MCF 10A (cell line): ENCODE results near the gene PLA2G4F. TPM values are rescaled to one million over a fixed set of nuclear protein-coding genes. Genes with fewer than 3 reads are reported as not detected.

Source experiments
- BruUV-seq: library from RNA; stranded (reverse); fragments of 400-500 nt; replicated peaks from 2 replicates; lab custom pipeline; 2021; lab: Mats Ljungman, UMichigan
- CTCF ChIA-PET: fragments of 300-600 bp; sonication (Branson Sonifier 250); formaldehyde crosslinking; extraction: SDS; loops from one replicate; lab custom pipeline; 2021; ENCODE audit warnings: antibody characterized with exemption, inconsistent platforms; lab: Yijun Ruan, JAX
- POLR2A ChIA-PET: fragments of 300-600, 350-650 bp; sonication (Branson Sonifier 250); formaldehyde crosslinking; extraction: SDS; loops from one replicate; lab custom pipeline; 2020; ENCODE audit warnings: antibody characterized with exemption, inconsistent platforms; lab: Yijun Ruan, JAX
- DNase-seq: peaks from one replicate; pipeline ENCODE4 v3.0.0-alpha.2; 2018; ENCODE audit not compliant: unreplicated experiment
- H3K27ac Mint-ChIP-seq: one replicate; pipeline ENCODE4 v1.8.0; 2022; ENCODE audit warnings: mild to moderate bottlenecking, low read depth, mixed read lengths; ENCODE audit not compliant: unreplicated experiment
- H3K27me3 Mint-ChIP-seq: one replicate; pipeline ENCODE4 v1.8.0; 2022; ENCODE audit warnings: mixed read lengths; ENCODE audit not compliant: insufficient read depth, unreplicated experiment
- H3K36me3 Mint-ChIP-seq: one replicate; pipeline ENCODE4 v1.8.0; 2022; ENCODE audit warnings: mild to moderate bottlenecking, moderate library complexity, mixed read lengths; ENCODE audit not compliant: insufficient read depth, unreplicated experiment
- H3K4me1 Mint-ChIP-seq: one replicate; pipeline ENCODE4 v1.8.0; 2022; ENCODE audit warnings: mixed read lengths; ENCODE audit not compliant: insufficient read depth, unreplicated experiment
- H3K4me3 Mint-ChIP-seq: one replicate; pipeline ENCODE4 v1.8.0; 2022; ENCODE audit warnings: mild to moderate bottlenecking, moderate library complexity, mixed read lengths; ENCODE audit not compliant: unreplicated experiment
- H3K9me3 Mint-ChIP-seq: one replicate; pipeline ENCODE4 v1.8.0; 2022; ENCODE audit warnings: mixed read lengths; ENCODE audit not compliant: unreplicated experiment
- intact Hi-C: fragments of 100-400 bp; cut with micrococcal nuclease; formaldehyde crosslinking; loops from 2 replicates; pipeline ENCODE4 v1.14.1; 2022
- total RNA-seq: library from RNA; stranded (reverse); gene quantifications from 2 replicates; pipeline ENCODE4 v1.2.3, GENCODE V29; 2022
- TF ChIP-seq, protein P1 (sequence below): fragments of 200-600 bp; IDR thresholded peaks from one replicate; pipeline ENCODE4 v1.8.0; 2022; ENCODE audit warnings: antibody characterized with exemption, mild to moderate bottlenecking; ENCODE audit not compliant: unreplicated experiment

Gene PLA2G4F
- total RNA-seq, 1 experiment from 2014 or later, result 0.30 TPM

DNA sequence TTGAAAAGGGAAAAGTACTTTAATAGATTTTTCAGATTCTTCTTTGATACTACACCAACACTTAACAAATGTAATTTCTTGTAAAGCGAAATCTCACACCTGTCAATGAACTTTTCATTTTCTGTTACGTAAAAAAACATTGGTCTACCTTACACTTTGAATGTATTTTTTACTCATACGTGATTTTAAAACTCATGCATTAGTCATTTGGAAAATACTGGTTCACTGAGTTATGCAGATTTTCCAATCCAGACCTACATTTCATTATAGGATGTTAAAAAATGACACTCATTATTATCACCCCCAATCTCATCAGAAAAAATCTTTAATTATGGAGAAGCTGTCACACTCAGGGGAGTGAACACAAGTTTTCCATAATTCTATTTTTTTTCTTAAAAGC lies 36.9 kb upstream of the PLA2G4F start:
- ChIA-PET POLR2A (interaction anchor here (0.6 to 3.6 kb wide), 4 partner anchors 9 to 888 kb away, joined by 3 to 17 read pairs (median 4); partner anchors contain the start of genes GANC, TMEM87A and VPS39), CTCF (no interaction called here)
- no TSS peak for BruUV-seq
- H3K27ac Mint-ChIP-seq, result no peak overlapping the region
- no peak overlapping the region for H3K4me3 Mint-ChIP-seq
- peaks cover 76% of the 10 kb centered on the region for H3K36me3 Mint-ChIP-seq
- no peaks in the 10 kb centered on the region for H3K4me1 Mint-ChIP-seq
- TF ChIP-seq, protein P1, sequence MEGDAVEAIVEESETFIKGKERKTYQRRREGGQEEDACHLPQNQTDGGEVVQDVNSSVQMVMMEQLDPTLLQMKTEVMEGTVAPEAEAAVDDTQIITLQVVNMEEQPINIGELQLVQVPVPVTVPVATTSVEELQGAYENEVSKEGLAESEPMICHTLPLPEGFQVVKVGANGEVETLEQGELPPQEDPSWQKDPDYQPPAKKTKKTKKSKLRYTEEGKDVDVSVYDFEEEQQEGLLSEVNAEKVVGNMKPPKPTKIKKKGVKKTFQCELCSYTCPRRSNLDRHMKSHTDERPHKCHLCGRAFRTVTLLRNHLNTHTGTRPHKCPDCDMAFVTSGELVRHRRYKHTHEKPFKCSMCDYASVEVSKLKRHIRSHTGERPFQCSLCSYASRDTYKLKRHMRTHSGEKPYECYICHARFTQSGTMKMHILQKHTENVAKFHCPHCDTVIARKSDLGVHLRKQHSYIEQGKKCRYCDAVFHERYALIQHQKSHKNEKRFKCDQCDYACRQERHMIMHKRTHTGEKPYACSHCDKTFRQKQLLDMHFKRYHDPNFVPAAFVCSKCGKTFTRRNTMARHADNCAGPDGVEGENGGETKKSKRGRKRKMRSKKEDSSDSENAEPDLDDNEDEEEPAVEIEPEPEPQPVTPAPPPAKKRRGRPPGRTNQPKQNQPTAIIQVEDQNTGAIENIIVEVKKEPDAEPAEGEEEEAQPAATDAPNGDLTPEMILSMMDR, result no peak
- H3K9me3 Mint-ChIP-seq, result no peaks in the 10 kb centered on the region
- intact Hi-C loops, result no loop called here
- H3K27me3 Mint-ChIP-seq, result no peaks in the 10 kb centered on the region
- DNase-seq, result no peak

DNA sequence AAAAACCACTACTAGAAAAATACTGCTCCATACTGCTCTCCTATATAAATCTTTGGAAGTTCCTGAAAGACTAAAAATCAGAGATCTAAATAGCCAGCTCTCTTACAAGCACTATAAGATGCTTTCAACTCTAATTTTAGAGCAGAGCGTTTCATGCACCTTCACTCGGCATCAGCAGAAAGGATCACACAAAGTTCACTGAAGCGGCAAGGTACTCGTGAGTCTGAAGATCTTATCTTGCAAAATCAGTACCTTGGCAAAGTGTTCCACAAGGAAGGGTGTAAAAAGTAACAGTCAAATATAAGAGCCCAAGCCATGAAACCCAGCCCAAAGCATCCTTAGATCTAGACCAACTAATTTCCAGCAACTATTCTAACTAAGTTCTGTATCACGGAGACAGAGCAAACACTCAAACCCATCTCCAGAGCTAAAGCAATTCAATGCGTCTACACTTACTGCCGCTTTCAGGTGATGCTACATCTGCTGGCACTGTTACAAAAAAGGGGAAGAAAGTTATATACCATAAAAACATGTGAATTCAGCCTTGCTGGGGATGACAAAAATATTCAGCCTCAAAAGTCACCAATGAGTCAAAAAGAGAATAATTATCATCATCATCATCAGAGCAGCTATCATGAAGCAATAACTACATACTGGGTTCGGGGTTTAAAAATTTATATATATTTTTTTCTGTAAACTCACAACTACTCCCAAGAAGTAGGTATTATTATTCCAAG lies 35.3 kb upstream of the PLA2G4F start:
- Mint-ChIP-seq H3K27ac (no peak overlapping the region), H3K27me3 (no peaks in the 10 kb centered on the region), H3K4me1 (no peaks in the 10 kb centered on the region), H3K4me3 (no peak overlapping the region), H3K9me3 (no peaks in the 10 kb centered on the region), H3K36me3 (peaks cover 76% of the 10 kb centered on the region)
- no peak for DNase-seq
- intact Hi-C loops, result no loop called here
- BruUV-seq, result no TSS peak
- CTCF ChIA-PET, result no interaction called here
- POLR2A ChIA-PET, result interaction anchor here (3.6 kb wide), 1 partner anchor 16 kb away, joined by 17 read pairs; the partner anchor contains the start of gene VPS39
- TF ChIP-seq, protein P1, result no peak

DNA sequence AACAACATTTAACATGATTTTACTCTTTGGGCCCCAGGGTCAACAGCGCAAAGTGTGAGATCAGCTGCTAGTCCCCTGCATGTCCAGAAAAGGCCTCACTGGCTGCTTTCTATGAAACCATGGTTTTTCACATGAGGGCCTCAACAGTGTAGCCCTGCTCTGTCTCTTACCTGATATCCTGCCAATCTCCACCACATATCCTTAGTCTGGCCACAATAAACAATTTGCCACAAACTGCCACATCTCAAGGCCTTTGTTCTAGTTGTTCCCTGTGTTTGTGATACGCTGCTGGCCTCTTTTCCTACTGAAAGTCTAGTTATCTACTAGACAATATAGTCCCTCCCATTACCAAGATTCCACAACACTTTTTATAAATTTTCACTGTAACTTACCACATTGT lies 33.9 kb upstream of the PLA2G4F start:
- intact Hi-C loops, result no loop called here
- no peak for DNase-seq
- BruUV-seq, result no TSS peak

GRCh38 chr15:42185801-42186200 lies 29.4 kb upstream of the PLA2G4F start:
- no peaks in the 10 kb centered on the region for H3K4me1 Mint-ChIP-seq
- CTCF ChIA-PET, result no interaction called here
- POLR2A ChIA-PET, result no interaction called here
- intact Hi-C loops, result no loop called here
- H3K27ac Mint-ChIP-seq, result no peak overlapping the region
- DNase-seq, result no peak
- H3K27me3 Mint-ChIP-seq, result no peaks in the 10 kb centered on the region
- TF ChIP-seq, protein P1, result no peak
- BruUV-seq, result no TSS peak
- H3K9me3 Mint-ChIP-seq, result no peaks in the 10 kb centered on the region
- peaks cover 88% of the 10 kb centered on the region for H3K36me3 Mint-ChIP-seq
- H3K4me3 Mint-ChIP-seq, result no peak overlapping the region

More for the DNA sequence above, 33.9 kb upstream of the PLA2G4F start:
- ChIA-PET CTCF (no interaction called here), POLR2A (interaction anchor here (1.0 kb wide), 1 partner anchor 18 kb away, joined by 7 read pairs; the partner anchor contains the start of gene VPS39)
- TF ChIP-seq, protein P1, result no peak
- Mint-ChIP-seq H3K4me3 (no peak overlapping the region), H3K4me1 (no peaks in the 10 kb centered on the region), H3K27me3 (no peaks in the 10 kb centered on the region), H3K9me3 (no peaks in the 10 kb centered on the region), H3K27ac (no peak overlapping the region), H3K36me3 (peaks cover 84% of the 10 kb centered on the region)
